OCI-LY1 (cell line): Measurements from ENCODE around the gene IFT88.

Experiments
- CTCF ChIP-seq: fragments of 200-600 bp; sonication (generic), shearing (Covaris generic); IDR thresholded peaks from 2 replicates; pipeline ENCODE4 v1.5.1; 2017; ENCODE audit warnings: mild to moderate bottlenecking, antibody characterized with exemption, low read length, moderate library complexity, mixed read lengths
- EZH2 ChIP-seq: fragments of 200-600 bp; sonication (generic), shearing (Covaris generic); IDR thresholded peaks from 2 replicates; pipeline ENCODE4 v1.8.0; 2017; ENCODE audit warnings: borderline replicate concordance, mixed run types, mild to moderate bottlenecking, antibody characterized with exemption, low read length, moderate library complexity, mixed read lengths

GRCh38 chr13:20729633-20730585, 163.0 kb downstream of the IFT88 start:
- TF ChIP-seq CTCF (no peak), EZH2 (no peak)
